GM18951 (cell line): ENCODE results near the gene GTF2A1.

ENCODE experiments used
- POLR2A ChIP-seq: IDR thresholded peaks from 4 replicates; pipeline ENCODE4 v1.6.1; 2011; ENCODE audit warnings: mild to moderate bottlenecking; ENCODE audit not compliant: insufficient read length, insufficient read depth; ENCODE audit errors: extremely low read depth
- in situ Hi-C: fragments of 300-500 bp; cut with MboI; formaldehyde crosslinking; loops from one replicate; pipeline ENCODE4 v1.12.0; 2022; ENCODE audit warnings: low sequenced_read_pairs, mixed read lengths, inconsistent platforms; ENCODE audit not compliant: unreplicated experiment

The GTF2A1 gene

GRCh38 chr14:81220830-81221578, at the start of gene GTF2A1:
Gene GTF2A1, minus strand, starts transcription at chr14:81220959. Its CDS starts 441 bp downstream, at chr14:81220518.
- peak; percentile 99 for TF ChIP-seq POLR2A
- in situ Hi-C loops = no loop called here

- TF ChIP-seq POLR2A = no peak
- in situ Hi-C loops = no loop called here
These were observed 49.2 kb upstream of the GTF2A1 start for GRCh38 chr14:81269979-81270375.

GRCh38 chr14:81269100-81269978, 48.6 kb upstream of the GTF2A1 start:
- in situ Hi-C loops = no loop called here

GRCh38 chr14:81268016-81268416, 47.3 kb upstream of the GTF2A1 start:
- TF ChIP-seq POLR2A = no peak
- in situ Hi-C loops = no loop called here

More at GRCh38 chr14:81269100-81269978, 48.6 kb upstream of the GTF2A1 start:
- no peak for TF ChIP-seq POLR2A

GRCh38 chr14:81265636-81266169, 44.9 kb upstream of the GTF2A1 start:
- TF ChIP-seq POLR2A = no peak
- in situ Hi-C loops = no loop called here

GRCh38 chr14:81264671-81265070, 43.9 kb upstream of the GTF2A1 start:
- in situ Hi-C loops = no loop called here
- TF ChIP-seq POLR2A = no peak

- in situ Hi-C loops = no loop called here
- no peak for TF ChIP-seq POLR2A
These were observed 43.1 kb upstream of the GTF2A1 start for GRCh38 chr14:81263777-81264410.

- no peak for TF ChIP-seq POLR2A
- in situ Hi-C loops = no loop called here
These were observed 40.4 kb upstream of the GTF2A1 start for GRCh38 chr14:81261176-81261575.

- in situ Hi-C loops = no loop called here
- no peak for TF ChIP-seq POLR2A
These were observed 40.0 kb upstream of the GTF2A1 start for GRCh38 chr14:81260732-81261131.

GRCh38 chr14:81256289-81256960, 35.7 kb upstream of the GTF2A1 start:
- TF ChIP-seq POLR2A = no peak
- in situ Hi-C loops = no loop called here

- in situ Hi-C loops = no loop called here
- TF ChIP-seq POLR2A = no peak
These were observed 31.5 kb upstream of the GTF2A1 start for GRCh38 chr14:81252278-81252677.

GRCh38 chr14:81247271-81247766, 26.6 kb upstream of the GTF2A1 start:
- no peak for TF ChIP-seq POLR2A
- in situ Hi-C loops = no loop called here

- in situ Hi-C loops = no loop called here
- TF ChIP-seq POLR2A = no peak
These were observed 25.9 kb upstream of the GTF2A1 start for GRCh38 chr14:81246461-81247270.
